HG03565 (cell line): ENCODE data around the gene TCF15.
"Not testable (repeated sequence)": the region's sequence is repeated elsewhere in the genome, so short reads cannot be mapped to it uniquely, and the experiment has no call there.

Source experiments
- ATAC-seq: cut with Tn5 transposase; IDR thresholded peaks from one replicate; pipeline ENCODE4 v1.9.1; 2021; ENCODE audit warnings: mild to moderate bottlenecking, moderate library complexity; ENCODE audit not compliant: unreplicated experiment

The TCF15 gene

DNA sequence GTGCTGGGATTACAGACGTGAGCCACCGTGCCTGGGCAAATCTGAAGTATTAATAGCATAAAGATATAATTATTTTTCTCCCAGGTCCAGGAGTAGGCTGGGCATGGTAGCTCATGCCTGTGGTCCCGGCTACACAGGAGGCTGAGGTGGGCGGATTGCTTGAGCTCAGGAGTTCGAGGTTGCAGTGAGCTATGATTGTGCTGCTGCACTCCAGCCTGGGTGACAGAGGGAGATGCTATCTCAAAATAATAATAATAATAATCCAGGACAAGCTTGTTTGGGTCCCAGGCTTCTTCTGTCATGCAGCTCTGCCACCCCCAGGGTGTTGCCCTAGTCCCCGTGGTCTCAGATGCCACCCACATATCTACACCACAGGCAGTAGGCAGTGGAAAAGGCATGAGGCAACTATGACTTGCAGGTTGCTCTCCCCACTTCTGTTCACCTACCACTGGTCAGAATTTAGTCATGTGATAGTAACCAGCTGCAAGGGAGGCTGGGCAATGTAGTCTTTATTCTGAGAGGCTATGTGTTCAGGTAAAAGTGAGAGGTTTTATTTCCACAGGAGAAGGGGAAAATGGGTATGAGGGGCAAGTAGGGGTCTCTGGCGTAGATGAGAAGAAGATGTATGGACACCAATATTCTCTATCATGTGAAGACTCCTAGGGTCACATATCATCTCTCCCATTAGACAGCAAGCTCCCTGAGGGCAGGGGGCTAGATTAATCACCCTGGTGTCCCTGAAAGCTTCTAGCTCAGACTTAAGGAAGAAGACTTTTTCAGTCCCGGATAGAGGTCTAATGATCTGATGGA is 25.7 kb downstream of the TCF15 start:
- ATAC-seq, result no peak

GRCh38 chr20:582204-582603 is 27.9 kb downstream of the TCF15 start:
- ATAC-seq, result no peak

GRCh38 chr20:578940-579690 is 31.0 kb downstream of the TCF15 start:
- ATAC-seq, result not testable (repeated sequence)

GRCh38 chr20:577167-577791 is 32.8 kb downstream of the TCF15 start:
- no peak for ATAC-seq

- no peak for ATAC-seq
These were observed 34.0 kb downstream of the TCF15 start for GRCh38 chr20:576156-576555.

- no peak for ATAC-seq
These were observed 34.9 kb downstream of the TCF15 start for GRCh38 chr20:575230-575629.

DNA sequence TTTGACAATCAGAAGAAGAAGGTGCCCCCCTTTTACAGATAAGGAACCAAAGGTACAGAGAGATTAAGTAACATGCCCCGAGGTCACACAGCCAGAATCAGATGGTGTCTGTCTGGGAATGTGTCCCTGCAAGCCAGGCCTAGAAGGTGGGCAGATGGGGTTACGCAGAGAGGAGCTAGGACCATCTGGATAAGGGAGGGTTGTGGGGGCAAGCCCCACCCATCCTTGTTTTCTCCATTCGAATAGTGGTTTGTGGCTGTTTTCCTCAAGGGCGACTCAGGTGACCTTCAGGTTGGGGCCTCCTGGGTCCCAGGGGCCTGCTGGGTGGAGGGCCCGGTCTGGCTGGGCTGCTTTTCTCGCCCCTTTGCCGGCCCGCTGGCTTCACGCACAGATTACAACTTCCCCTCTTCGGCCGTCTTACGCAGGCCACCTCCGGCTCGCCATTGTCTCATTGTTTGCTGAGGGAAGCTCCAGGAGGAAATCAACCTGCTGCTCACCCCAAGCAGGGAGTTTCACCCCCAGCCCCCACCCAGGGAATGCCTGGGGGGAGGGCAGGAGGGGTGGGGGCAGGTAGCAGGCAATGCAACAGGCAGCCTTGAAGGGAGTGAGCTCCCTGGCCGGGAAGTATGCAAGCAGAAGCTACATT is 35.7 kb downstream of the TCF15 start:
- no peak for ATAC-seq

DNA sequence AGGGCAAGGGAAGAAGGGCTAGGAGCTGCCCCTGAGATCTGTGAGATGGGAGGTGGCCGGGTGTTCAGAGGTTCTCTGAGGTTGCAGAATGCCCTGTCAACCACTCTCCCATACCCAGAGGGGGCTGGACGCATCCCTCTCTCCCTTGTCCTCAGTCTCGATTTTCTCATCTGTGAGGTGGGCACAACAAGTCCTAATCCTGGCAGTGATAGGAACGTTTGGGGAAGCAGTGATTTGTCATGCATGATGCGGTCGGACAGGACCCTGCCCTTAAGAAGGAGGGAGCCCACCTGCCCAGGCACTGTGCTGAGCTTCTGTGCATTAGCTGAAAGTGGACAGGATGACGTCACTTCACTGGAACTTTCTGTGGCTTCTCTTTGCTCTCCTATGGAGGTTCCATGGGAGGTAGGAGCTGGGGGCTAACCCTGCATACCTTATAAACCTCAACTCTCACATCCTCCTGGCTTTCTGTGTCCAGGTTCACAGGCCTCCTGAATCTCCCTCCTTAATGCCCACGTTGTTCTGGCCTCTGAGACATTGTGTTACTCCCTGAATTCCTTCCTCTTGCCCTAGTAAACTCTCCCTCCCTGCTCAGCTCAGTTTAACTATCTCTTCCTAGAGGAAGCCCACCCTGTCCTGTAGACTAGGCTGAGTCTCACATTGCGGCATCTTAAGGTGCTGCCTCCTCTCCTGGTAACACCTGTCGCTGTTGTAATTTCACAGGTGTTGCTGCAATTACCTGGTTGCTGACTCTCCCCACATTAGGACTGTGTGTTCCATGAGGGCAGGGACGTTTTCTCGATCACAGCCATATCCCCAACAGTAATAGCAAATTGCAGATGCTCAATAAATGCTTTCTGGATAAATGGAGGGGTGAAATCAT is 36.5 kb downstream of the TCF15 start:
- no peak for ATAC-seq

DNA sequence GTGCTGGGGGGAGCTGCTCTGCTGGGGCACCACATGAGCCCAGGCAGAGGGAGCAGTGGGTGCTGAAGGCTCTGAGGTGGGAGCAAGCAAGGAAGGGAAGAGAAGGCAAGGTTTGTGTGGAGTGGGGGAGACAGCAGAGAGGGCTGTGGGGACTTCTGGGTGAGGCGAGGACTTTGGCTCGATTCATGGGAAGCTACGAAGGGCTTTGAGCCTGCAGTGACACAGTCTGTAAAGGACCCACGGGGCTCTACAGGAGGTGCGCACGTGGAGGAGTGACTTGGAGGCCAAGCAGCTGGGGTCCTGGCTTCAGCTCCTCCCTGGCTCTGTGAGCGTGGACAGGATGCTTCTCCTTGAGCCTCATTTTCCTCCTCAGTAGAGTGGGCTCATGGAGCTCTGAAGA is 37.4 kb downstream of the TCF15 start:
- ATAC-seq, result no peak

DNA sequence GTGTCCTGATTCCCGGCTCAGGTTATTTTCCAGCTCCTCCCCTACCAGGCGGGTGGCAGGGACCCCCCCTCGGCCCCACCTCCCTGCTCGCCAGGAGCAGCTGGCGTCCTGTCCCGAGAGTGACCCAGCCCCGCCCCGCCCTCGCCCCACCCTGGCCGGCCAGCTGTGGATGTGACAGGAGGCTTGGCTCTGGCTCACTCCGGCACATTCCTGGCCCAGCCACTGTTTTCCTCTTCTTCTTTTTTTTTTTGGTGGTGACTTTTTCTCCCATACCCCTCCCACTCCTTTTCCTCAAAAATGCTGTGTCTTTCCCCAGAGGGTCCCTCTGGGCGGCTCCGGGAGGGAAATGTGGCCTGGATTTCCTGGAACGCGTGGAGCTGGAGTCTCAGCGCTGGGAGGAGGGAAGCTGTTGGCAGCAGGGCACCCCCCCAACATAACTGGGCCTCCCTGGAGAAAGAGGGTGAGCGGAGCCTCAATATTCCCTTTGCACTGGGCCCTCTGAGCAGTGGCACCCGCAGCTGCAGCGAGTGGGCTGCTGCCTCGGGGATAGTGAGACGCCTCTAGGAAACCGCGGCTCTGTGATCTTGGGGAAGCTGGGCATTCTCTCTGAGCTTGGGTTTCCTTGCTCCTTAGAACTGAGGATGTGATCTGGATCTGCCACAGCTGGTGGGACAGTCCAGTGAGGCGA is 38.2 kb downstream of the TCF15 start:
- ATAC-seq, result no peak

DNA sequence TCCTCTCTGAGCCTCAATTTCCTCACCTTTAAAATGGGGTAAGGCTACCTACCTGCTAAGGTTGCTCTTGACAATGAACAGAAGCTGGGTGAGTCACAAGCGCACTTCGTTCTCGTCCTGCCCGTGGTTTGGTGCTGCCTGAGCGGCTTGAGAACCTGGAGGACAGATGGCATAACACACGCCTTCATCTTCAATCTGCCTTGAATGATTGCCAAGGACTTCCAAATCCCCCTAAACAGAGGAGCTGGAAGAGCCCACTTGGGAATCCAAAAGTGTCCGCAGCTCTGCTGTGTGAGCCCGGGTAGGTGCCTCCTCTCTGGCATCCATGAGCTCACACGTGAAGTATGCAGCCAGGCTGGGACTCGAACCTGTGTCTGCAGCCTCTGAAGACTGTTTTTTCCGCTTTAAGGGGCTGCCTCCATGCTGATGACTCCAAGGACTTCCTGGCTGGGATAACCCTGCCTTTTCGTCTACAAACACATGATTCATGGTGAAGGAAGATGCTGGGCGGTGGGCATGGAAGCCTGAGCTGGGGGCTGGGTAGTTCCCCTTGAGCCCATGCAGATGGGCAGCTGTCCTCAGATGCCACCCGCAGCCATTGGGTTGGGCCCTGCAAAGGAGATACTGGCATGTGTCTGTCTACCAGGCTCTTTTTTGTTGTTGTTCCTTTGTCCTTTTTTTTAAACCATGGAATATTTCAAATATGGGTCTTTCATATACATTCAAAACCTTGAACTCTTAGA is 41.3 kb downstream of the TCF15 start:
- ATAC-seq, result no peak

DNA sequence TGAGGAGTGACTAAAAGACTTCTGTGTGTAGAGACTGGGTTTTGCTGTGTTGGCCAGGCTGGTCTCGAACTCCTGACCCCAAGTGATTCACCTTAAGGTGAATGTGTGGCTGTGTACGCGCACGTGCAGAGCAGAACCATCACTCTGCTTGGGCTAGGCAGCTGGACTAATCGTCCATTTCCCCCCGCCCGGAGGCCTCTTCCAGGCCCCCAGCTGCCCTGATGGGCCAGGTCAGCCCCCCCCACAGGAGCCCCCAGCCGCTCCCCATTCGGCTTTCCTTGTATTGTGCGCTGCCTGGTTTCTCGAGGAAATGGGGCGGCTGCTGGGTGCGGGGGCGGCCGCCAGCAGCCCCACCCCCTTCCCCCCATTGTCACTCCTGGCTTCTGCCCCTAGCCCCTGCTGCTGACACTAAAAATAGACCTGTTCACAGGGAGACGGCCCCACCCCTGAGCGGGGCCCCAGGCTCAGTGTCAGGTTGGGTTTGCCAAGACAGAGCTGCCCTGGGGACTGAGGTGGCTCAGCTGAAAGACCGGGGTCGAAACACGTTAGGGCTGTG is 41.9 kb downstream of the TCF15 start:
- ATAC-seq, result no peak

DNA sequence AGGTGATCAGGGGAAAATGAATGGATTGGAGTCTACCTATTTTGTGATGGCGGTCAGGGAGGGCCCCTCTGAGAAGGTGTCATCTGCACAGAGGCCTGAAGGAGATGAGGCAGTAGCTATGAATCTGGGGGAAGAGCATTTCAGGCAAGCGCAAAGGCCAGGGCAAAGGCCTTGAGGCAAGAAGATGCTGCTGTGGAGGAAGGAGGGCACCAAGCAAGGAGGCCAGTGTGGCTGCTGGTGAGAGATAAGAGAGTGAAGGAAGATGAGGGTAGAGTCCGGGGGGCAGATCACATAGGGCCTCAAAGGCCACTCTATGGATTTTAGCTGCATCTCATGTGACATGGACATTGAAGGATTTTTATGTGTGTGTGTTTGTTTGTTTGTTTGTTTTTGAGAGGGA is 45.9 kb downstream of the TCF15 start:
- ATAC-seq, result no peak

DNA sequence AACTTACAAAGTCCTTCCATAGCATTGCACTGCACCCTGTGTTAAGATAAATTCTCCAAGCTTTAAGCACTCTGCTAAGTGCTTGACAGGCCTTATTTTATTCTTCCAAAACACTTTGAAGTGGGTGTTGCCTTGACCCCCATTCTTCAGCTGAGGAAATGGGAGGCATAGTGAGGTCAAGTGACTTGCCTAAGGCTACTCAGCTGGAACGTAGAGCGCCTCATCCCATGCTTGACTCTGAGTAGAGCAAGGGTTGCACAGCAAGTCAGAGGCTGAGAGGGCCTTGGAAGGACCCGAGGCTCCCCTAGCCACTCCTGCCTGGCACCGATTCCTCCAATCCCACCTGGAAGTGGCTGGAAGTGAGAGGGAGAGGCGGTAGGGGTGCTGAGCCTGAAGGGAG is 46.9 kb downstream of the TCF15 start:
- no peak for ATAC-seq

DNA sequence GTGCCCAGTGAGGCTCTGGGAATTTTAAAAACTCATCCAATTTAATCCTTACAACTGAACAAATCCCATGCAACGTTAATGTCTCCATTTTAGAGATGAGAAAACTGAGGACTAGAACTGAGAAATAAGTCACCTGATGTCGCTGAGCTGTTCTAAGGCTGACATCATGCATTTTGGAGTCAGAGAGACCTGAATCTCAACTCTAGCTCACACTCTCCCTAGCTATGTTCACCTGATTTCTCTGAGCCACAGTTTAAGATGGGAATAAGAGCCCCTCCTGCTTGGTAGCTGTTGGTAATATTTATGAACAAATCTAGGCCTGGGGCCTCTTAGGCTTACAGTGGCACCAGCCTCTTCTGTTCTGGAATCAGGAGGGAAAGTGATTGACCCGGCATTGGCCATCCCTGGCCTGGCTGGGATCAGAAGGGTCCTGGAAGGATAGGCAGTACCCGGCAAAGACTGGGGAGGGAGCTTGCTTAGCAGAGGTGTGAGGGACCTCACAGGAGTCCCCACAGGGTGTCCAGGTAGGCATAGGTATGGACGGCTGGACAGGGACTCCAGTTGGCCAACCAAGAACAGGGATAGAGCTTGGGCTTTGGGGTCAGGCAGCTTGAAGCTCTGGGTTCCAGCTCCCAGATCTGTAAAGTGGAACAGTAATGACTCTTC is 47.7 kb downstream of the TCF15 start:
- ATAC-seq, result no peak

DNA sequence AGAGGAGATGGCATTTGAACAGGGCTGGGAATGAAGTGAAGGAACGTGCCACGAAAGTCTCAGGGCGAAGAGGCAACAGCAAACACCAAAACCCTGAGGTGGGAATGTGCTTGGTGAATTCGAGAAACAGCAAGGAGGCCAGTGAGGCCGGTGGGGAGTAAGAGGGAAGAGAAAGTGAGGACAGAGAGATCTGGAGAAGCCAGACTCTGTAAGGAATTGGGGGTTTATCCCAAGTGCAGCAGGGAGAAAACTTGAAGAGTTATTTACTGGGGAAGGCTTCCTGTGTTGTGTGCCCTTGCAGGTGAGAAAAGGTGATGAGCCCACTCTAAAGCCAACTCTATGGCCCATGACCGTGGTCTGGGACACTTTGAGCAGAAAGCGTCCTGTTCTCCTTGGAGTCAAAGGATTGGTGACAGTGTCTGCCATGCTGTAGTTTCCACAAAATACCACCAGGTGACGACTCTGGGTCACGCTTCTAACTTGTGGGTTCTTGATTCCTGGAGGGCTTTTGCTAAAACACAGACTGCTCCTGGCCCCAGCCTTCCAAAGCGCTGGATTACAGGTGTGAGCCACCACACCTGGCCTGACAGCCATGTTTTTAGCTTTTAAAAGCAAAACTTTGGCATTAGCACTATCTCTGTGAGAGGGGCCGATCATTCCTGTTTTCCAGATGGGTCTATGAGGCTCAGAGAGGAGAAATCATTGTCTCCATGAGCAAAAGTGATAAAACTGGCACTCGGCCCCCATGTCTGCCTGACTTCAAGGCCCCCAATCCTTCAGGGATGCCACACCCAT is 48.5 kb downstream of the TCF15 start:
- ATAC-seq, result no peak

- ATAC-seq, result no peak
These were observed 49.4 kb downstream of the TCF15 start for GRCh38 chr20:560680-561079.

DNA sequence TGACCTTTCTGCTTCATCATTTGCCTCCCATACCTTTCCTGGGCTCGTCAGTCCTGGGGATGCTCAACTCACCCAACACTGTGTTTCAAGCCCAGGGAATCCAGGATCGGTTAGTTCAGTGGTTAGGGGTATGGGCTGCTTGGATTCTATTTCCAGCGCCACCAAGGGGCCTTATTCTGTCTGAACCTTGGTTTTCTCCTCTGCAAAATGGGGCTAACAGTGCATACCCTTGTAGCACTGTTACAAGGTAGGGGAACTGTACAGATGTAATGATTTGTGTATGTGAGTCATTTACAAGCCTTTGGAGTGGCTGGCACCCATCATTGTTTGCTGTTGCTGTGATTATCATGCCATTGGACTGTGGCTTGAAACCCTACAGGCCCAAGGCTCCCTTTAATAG is 52.0 kb downstream of the TCF15 start:
- no peak for ATAC-seq
